Lower leg skin (tissue), 3 donors: ENCODE results near the gene CPN1.

Experiments used
- CTCF ChIP-seq, 3 donors: fragments of 450-650 bp; IDR thresholded peaks; one replicate each; pipeline ENCODE4 v1.5.1; 2016; ENCODE audit warnings: antibody characterized with exemption in 3 of 3, mild to moderate bottlenecking in 3 of 3, moderate library complexity in 2 of 3
- POLR2A ChIP-seq, 2 donors: fragments of 450-650 bp; IDR thresholded peaks; one replicate each; pipeline ENCODE4 v1.6.1; 2016 to 2017; ENCODE audit warnings: antibody characterized with exemption in 2 of 2, mild to moderate bottlenecking in 1 of 2, moderate library complexity in 1 of 2

DNA sequence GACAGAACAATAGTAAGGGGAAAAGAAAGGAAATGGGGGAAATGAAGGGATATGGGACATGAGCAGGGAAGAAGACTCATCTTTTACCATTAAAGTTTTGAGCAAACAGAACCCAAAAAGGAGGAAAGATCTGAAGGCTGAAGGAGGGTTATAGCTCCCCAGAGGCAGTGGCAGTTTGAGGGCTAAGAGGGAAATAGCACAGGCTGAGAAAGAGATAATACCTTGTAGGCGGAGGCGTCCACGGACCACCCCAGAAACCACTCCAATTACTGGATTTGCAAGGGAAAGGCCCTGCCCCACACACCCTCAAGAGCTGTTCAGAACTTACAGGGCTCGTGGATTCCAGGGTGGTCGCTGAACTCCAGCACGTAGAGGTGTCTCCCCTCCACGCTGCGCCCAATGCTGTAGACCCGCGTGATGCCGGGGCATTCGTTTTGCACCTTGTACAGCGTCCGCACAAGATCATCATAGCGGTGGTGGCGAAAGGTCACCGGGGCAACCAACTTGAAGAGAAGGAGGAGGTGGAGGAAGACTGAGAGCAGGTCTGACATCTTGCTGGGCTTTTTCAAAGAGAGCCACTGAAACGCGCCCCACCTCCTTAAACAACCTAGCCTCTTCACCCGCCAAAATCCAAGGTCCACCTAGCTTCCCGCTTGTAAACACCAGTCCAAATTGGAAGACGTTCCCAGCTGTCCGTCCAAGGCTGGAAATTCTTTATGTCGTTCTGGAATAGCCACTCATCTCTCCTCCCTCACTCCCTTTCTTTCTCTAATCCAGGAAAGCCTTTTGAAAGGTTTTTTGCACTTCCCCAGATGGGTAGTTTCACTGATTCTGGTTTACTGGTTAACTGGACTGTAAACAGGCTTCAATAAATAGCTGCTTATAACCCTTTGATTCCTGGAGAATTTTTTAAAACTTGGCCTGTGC, at the start of gene CPN1:
- TF ChIP-seq POLR2A (IDR thresholded peaks at IDR 0.05) (no peak), CTCF (IDR thresholded peaks at IDR 0.05) (no peak)
